GM12872 (cell line): Measurements from ENCODE around the gene RAB36.

Source experiments
- TF ChIP-seq, protein P1 (sequence below): IDR thresholded peaks from 3 replicates; pipeline ENCODE4 v1.5.1; 2011; ENCODE audit warnings: low read depth, mild to moderate bottlenecking, low read length, moderate library complexity; ENCODE audit not compliant: insufficient read depth

RAB36 gene

GRCh38 chr22:23110190-23110921, 34.9 kb upstream of the RAB36 start:
- TF ChIP-seq, protein P1, sequence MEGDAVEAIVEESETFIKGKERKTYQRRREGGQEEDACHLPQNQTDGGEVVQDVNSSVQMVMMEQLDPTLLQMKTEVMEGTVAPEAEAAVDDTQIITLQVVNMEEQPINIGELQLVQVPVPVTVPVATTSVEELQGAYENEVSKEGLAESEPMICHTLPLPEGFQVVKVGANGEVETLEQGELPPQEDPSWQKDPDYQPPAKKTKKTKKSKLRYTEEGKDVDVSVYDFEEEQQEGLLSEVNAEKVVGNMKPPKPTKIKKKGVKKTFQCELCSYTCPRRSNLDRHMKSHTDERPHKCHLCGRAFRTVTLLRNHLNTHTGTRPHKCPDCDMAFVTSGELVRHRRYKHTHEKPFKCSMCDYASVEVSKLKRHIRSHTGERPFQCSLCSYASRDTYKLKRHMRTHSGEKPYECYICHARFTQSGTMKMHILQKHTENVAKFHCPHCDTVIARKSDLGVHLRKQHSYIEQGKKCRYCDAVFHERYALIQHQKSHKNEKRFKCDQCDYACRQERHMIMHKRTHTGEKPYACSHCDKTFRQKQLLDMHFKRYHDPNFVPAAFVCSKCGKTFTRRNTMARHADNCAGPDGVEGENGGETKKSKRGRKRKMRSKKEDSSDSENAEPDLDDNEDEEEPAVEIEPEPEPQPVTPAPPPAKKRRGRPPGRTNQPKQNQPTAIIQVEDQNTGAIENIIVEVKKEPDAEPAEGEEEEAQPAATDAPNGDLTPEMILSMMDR: no peak

- TF ChIP-seq, protein P1: no peak
These were observed 34.3 kb upstream of the RAB36 start for GRCh38 chr22:23110922-23111527.

GRCh38 chr22:23112472-23113012, 32.7 kb upstream of the RAB36 start:
- TF ChIP-seq, protein P1: no peak

DNA sequence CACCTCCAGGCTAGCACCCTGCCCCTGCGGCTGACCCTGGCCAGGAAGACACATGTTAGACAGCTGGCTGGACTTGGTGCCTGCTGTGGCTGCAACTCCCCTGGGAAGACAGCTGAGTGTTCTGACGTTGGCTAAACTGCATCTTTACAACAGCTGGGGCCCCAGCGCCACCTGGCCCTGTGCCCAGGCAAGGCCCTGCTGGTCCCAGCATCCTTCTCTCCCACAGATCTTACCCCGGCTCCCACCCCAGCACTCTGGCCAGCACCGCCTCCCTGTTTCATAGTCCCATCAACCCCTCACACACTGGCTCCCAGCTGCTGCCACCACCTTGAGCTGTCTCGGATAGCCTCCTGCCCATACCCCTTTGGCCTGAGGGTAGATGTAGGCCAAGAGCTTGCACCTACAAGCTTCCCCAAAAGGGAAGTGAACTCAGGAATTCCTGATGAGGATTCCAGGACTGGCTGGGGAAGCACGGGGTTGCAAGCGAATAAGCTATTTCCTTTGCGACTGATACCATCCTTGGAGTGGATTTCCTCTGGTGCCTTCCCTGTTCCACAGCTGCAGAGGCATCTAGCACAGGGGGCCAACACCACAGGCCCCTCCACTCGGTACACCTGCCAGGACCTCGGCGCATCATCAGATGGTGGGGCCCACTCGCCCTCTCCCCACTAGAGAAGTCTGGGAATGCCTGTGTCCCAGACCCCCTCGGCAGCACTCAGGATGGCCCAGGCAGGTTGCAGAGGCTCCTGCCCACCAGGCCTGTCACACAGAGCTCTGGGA, 32.0 kb upstream of the RAB36 start:
- TF ChIP-seq, protein P1: no peak

DNA sequence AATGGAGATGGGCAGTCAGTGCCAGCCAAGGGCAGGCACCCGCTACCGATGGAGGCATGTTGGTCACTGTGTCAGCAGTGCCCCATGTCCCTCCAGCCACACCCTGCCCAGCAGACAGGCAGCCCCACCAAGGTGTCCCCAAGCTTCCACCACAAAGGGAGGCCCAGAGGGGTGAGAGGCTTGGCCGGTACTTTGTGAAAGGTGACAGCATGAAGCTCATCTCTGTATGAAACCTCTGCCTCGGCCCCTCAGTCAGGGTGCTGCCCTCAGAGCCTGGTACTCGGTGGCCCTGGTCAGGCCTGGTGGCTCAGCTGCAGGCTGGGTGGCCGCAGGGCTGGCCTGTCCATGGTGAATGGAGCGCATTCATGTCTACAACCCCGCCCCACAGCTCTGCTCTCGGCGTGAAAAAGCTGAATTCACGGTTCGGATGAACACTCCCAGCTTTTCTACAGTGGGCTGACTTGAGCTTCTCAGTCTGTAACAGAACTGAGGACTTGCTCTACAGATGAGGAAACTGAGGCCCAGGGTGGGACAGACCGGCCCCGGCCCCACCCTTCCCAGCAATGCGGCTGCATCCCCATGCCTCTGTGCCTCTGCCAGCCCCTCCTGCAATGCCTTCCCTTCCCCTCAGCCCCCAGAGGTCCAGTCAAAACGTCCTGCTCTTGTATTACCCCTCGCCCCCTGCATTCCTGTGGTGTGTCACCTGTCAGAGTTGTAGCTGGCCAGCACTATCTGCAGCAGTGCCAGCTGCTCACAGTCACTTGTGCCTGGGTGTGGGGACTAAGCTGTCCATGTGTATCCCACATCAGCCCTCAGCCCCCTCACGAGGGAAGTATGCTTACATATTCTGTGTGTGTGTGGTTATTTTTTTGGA, 31.2 kb upstream of the RAB36 start:
- TF ChIP-seq, protein P1: no peak

GRCh38 chr22:23114721-23115020, 30.6 kb upstream of the RAB36 start:
- TF ChIP-seq, protein P1: no peak
